ENCODE measurements around the gene AK1. TPM values are rescaled to one million over a fixed set of nuclear protein-coding genes. Genes with fewer than 3 reads are reported as not detected.
"Not testable (repeated sequence)": the region's sequence is repeated elsewhere in the genome, so short reads cannot be mapped to it uniquely, and the experiment has no call there.

The AK1 gene
- total RNA-seq, 2 donors from 2014 or later, result 263 to 398 TPM

DNA sequence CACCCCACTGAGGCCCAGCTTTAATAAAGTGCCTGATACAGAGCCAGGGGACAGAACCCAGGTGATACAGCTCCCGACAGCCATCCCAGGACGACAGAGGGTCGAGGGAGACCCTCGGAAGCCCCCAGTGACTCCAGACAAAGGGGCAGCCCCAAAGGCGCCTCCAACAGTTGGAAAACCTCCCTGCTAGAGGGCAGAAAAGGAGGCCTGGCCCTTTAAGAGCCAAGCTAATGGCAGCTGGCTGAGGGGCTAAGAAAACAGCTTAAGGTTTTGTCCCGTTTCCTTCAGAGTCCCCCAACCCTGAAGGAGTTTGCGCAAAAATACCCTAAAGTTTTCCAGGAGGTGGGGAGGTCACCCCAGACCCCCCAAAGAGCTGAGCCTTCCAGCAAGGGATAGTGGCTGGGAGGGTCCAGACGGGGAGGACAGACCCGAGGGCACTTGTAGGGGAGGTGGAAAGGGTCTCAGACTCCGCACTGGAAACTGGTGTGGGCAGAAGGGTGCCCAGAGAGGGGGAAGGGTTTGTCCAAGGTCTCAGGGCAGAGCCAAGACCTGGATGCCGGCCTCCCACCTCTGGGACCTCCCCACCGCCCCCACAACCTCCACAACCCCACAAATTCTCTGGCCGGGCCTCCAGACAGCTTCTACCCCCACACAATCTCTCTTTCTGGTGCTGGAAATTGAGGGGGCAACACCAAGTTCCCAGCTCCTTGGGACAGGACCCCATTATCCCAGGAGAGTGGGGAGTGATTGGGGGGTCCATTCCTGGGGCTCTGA is 8.2 kb upstream of the AK1 start:
- no peaks in the 10 kb centered on the region for H3K27me3 ChIP-seq
- peaks cover 40% of the 10 kb centered on the region for H3K36me3 ChIP-seq
- H3K4me1 ChIP-seq, result peaks cover 0 to 21% of the 10 kb centered on the region in 2 donors
- H3K4me3 ChIP-seq, result no peak overlapping the region
- no peak for DNase-seq (ENCODE audit: low spot score)
- H3K27ac ChIP-seq, result peak overlapping the region in 1 of 2 donors; percentile 10
- TF ChIP-seq, protein P1, sequence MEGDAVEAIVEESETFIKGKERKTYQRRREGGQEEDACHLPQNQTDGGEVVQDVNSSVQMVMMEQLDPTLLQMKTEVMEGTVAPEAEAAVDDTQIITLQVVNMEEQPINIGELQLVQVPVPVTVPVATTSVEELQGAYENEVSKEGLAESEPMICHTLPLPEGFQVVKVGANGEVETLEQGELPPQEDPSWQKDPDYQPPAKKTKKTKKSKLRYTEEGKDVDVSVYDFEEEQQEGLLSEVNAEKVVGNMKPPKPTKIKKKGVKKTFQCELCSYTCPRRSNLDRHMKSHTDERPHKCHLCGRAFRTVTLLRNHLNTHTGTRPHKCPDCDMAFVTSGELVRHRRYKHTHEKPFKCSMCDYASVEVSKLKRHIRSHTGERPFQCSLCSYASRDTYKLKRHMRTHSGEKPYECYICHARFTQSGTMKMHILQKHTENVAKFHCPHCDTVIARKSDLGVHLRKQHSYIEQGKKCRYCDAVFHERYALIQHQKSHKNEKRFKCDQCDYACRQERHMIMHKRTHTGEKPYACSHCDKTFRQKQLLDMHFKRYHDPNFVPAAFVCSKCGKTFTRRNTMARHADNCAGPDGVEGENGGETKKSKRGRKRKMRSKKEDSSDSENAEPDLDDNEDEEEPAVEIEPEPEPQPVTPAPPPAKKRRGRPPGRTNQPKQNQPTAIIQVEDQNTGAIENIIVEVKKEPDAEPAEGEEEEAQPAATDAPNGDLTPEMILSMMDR (IDR thresholded peaks at IDR 0.05), result no peak
- H3K9me3 ChIP-seq, result no peaks in the 10 kb centered on the region

GRCh38 chr9:127884976-127885490 is 7.6 kb upstream of the AK1 start:
- H3K36me3 ChIP-seq, result peaks cover 33% of the 10 kb centered on the region
- H3K9me3 ChIP-seq, result no peaks in the 10 kb centered on the region
- H3K4me3 ChIP-seq, result no peak overlapping the region
- H3K27ac ChIP-seq, result peak overlapping the region in 1 of 2 donors; percentile 10
- peaks cover 0 to 21% of the 10 kb centered on the region in 2 donors for H3K4me1 ChIP-seq
- no peak for DNase-seq (ENCODE audit: low spot score)
- TF ChIP-seq, protein P1 (IDR thresholded peaks at IDR 0.05), result no peak
- H3K27me3 ChIP-seq, result no peaks in the 10 kb centered on the region

GRCh38 chr9:127884427-127884911 is 7.0 kb upstream of the AK1 start:
- H3K4me3 ChIP-seq, result no peak overlapping the region
- TF ChIP-seq, protein P1 (IDR thresholded peaks at IDR 0.05), result no peak
- no peaks in the 10 kb centered on the region for H3K27me3 ChIP-seq
- H3K36me3 ChIP-seq, result peaks cover 30% of the 10 kb centered on the region
- H3K9me3 ChIP-seq, result no peaks in the 10 kb centered on the region
- peaks cover 0 to 21% of the 10 kb centered on the region in 2 donors for H3K4me1 ChIP-seq
- H3K27ac ChIP-seq, result peak overlapping the region in 1 of 2 donors; percentile 10
- no peak for DNase-seq (ENCODE audit: low spot score)

DNA sequence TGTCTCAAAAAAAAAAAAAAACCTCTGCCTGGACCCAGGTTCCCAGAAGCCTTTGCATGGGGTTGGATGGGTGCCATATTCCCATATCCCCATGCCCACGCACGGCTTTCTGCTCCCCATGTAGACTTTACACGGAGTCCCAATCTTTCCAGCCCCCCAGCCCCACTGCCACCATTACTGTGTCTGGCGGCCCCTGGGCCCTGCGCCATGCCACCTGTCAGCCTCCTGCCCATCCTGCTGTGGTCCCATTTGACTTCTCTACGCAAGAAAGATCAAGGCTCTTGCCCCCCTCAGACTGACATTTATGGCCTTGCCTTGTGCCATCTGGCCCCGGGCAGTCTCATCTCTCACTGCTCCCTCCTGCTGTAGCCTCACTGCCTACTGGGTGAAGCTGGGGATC is 6.5 kb upstream of the AK1 start:
- no peak overlapping the region for H3K4me3 ChIP-seq
- TF ChIP-seq, protein P1 (IDR thresholded peaks at IDR 0.05), result no peak
- DNase-seq (ENCODE audit: low spot score), result no peak
- H3K36me3 ChIP-seq, result peaks cover 30% of the 10 kb centered on the region
- H3K27me3 ChIP-seq, result no peaks in the 10 kb centered on the region
- H3K27ac ChIP-seq, result peak overlapping the region in 1 of 2 donors; percentile 10
- H3K4me1 ChIP-seq, result peaks cover 0 to 21% of the 10 kb centered on the region in 2 donors
- no peaks in the 10 kb centered on the region for H3K9me3 ChIP-seq

DNA sequence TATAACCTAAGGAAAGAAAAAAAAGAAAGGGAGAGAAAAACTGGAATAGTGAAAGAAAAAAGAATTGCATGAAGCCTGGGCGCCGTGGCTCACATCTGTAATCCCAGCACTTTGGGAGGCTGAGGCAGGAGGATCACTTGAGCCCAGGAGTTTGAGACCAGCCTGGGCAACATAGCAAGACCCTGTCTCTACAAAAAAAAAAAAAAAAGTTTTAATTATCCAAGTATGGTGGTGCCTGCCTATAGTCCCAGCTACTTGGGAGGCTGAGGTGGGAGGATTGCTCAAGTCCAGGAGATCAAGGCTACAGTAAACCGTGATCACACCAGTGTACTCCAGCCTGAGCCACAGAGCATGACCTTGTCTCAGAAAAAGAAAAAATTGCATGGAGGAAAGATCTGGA is 4.2 kb upstream of the AK1 start:
- H3K27ac ChIP-seq; DNase-seq (ENCODE audit: low spot score); H3K4me3 ChIP-seq; H3K27me3 ChIP-seq; H3K9me3 ChIP-seq: not testable (repeated sequence)
- peaks cover 16% of the 10 kb centered on the region for H3K36me3 ChIP-seq
- peaks cover 0 to 40% of the 10 kb centered on the region in 2 donors for H3K4me1 ChIP-seq

- Histone ChIP-seq H3K9me3 (no peaks in the 10 kb centered on the region), H3K4me1 (peaks cover 0 to 46% of the 10 kb centered on the region in 2 donors), H3K27ac (no peak overlapping the region), H3K36me3 (peaks cover 3% of the 10 kb centered on the region), H3K27me3 (no peaks in the 10 kb centered on the region), H3K4me3 (no peak overlapping the region)
- TF ChIP-seq, protein P1 (IDR thresholded peaks at IDR 0.05), result no peak
- DNase-seq (ENCODE audit: low spot score), result no peak
Observed at GRCh38 chr9:127880143-127880542, 2.7 kb upstream of the AK1 start.
